Panc1 (cell line): Measurements from ENCODE around the gene CRIP1. TPM values are rescaled to one million over a fixed set of nuclear protein-coding genes. Genes with fewer than 3 reads are reported as not detected.

Source experiments
- ATAC-seq: fragments of 200-7000 bp; cut with Tn5 transposase; 2 replicates; pipeline ENCODE4 v1.9.1; 2020; ENCODE audit warnings: mild to moderate bottlenecking, moderate library complexity
- BruUV-seq: library from RNA; stranded (reverse); fragments of 400-500 nt; replicated peaks from 2 replicates; lab custom pipeline; 2021; lab: Mats Ljungman, UMichigan
- CTCF ChIA-PET: fragments of 300-600 bp; sonication (Branson Sonifier 250); formaldehyde crosslinking; loops from one replicate; lab custom pipeline; 2022; ENCODE audit warnings: antibody characterized with exemption; lab: Charles Lee
- POLR2A ChIA-PET: fragments of 300-600 bp; sonication (Branson Sonifier 250); formaldehyde crosslinking; loops from one replicate; lab custom pipeline; 2022; ENCODE audit warnings: antibody characterized with exemption; lab: Charles Lee
- DNase-seq: peaks from one replicate; pipeline ENCODE4 v3.0.0-alpha.2; 2010; ENCODE audit warnings: low read depth, low spot score
- H3K27ac ChIP-seq: 2 replicates; pipeline ENCODE4 v1.5.1; 2011; ENCODE audit warnings: mild to moderate bottlenecking, low read length, inconsistent platforms
- H3K27me3 ChIP-seq: fragments of 200-500 bp; sonication (Bioruptor generic); 2 replicates; pipeline ENCODE4 v1.6.0; 2014; ENCODE audit warnings: low read length, inconsistent platforms; ENCODE audit not compliant: control insufficient read depth, insufficient read depth
- H3K36me3 ChIP-seq: fragments of 200-500 bp; sonication (Bioruptor generic); 2 replicates; pipeline ENCODE4 v1.5.1; 2014; ENCODE audit warnings: inconsistent platforms, mild to moderate bottlenecking, low read length, moderate library complexity; ENCODE audit not compliant: control insufficient read depth, insufficient read depth
- H3K4me1 ChIP-seq: 2 replicates; pipeline ENCODE4 v1.5.1; 2011; ENCODE audit warnings: inconsistent platforms, mild to moderate bottlenecking, low read length, moderate library complexity; ENCODE audit not compliant: control insufficient read depth, insufficient read depth
- H3K4me3 ChIP-seq, 2 experiments: 2 replicates each; pipeline ENCODE4 v1.5.1; 2011 to 2012; ENCODE audit warnings: low read depth in 2 of 2, low read length in 2 of 2, mild to moderate bottlenecking in 2 of 2, inconsistent platforms in 1 of 2, moderate library complexity in 1 of 2
- H3K9me3 ChIP-seq: fragments of 200-500 bp; sonication (Bioruptor generic); 2 replicates; pipeline ENCODE4 v1.5.1; 2014; ENCODE audit warnings: low read depth, mild to moderate bottlenecking, inconsistent platforms, low read length, moderate library complexity; ENCODE audit not compliant: control insufficient read depth, insufficient read depth
- CTCF ChIP-seq: fragments of 450-650 bp; IDR thresholded peaks from 2 replicates; pipeline ENCODE4 v1.5.1; 2017; ENCODE audit warnings: mild to moderate bottlenecking
- POLR2AphosphoS5 ChIP-seq: IDR thresholded peaks from 2 replicates; pipeline ENCODE4 v1.6.1; 2012; ENCODE audit warnings: mild to moderate bottlenecking, low read depth, low read length, moderate library complexity
- REST ChIP-seq, 2 experiments: IDR thresholded peaks; 2 replicates each; pipeline ENCODE4 v1.6.1; 2011 to 2012; ENCODE audit warnings: low read depth in 2 of 2, control low read depth in 1 of 2, low read length in 1 of 2, mild to moderate bottlenecking in 1 of 2, moderate library complexity in 1 of 2; ENCODE audit not compliant: insufficient read depth in 1 of 2
- SIN3A ChIP-seq: IDR thresholded peaks from 2 replicates; pipeline ENCODE4 v1.6.1; 2012; ENCODE audit warnings: low read depth, mild to moderate bottlenecking, low read length, moderate library complexity, borderline replicate concordance; ENCODE audit not compliant: insufficient read depth
- TCF7L2 ChIP-seq: IDR thresholded peaks from 2 replicates; pipeline ENCODE4 v1.6.1; 2011; ENCODE audit warnings: mild to moderate bottlenecking, low read depth, low read length, inconsistent platforms
- in situ Hi-C: cut with HindIII; loops from 2 replicates; pipeline ENCODE4 v1.10.0; 2016; ENCODE audit warnings: low sequenced_read_pairs, low pct_unique_long_range_greater_than_20kb
- intact Hi-C: fragments of 100-400 bp; cut with micrococcal nuclease; formaldehyde crosslinking; loops from one replicate; pipeline ENCODE4 v1.10.0; 2022; ENCODE audit not compliant: unreplicated experiment
- total RNA-seq: library from RNA; stranded (reverse); gene quantifications from one replicate; pipeline ENCODE4 v1.2.1, GENCODE V29; 2021; ENCODE audit not compliant: unreplicated experiment

The CRIP1 gene
- total RNA-seq, 1 experiment from 2014 or later = 1,056 TPM

GRCh38 chr14:105531088-105531893 is 44.6 kb downstream of the CRIP1 start:
- POLR2A ChIA-PET = no interaction called here
- H3K4me3 ChIP-seq = no peak overlapping the region
- no peaks in the 10 kb centered on the region for H3K36me3 ChIP-seq
- CTCF ChIA-PET = no interaction called here
- no peak for DNase-seq
- TF ChIP-seq CTCF (no peak), TCF7L2 (no peak)
- H3K27me3 ChIP-seq = no peaks in the 10 kb centered on the region
- H3K27ac ChIP-seq = no peak overlapping the region
- no peak for ATAC-seq
- no peaks in the 10 kb centered on the region for H3K9me3 ChIP-seq
- BruUV-seq = no TSS peak
- in situ Hi-C loops (no loop called here), intact Hi-C loops (no loop called here)
- no peaks in the 10 kb centered on the region for H3K4me1 ChIP-seq

GRCh38 chr14:105531894-105532623 is 45.4 kb downstream of the CRIP1 start:
- Histone ChIP-seq H3K4me3 (no peak overlapping the region), H3K27me3 (no peaks in the 10 kb centered on the region), H3K27ac (no peak overlapping the region), H3K36me3 (no peaks in the 10 kb centered on the region), H3K9me3 (no peaks in the 10 kb centered on the region), H3K4me1 (no peaks in the 10 kb centered on the region)
- in situ Hi-C loops = no loop called here
- BruUV-seq = no TSS peak
- TF ChIP-seq CTCF (no peak), SIN3A (no peak), REST (IDR thresholded peaks at IDR 0.05; ENCODE audit: insufficient read depth in 1 of 2, low read depth in 2 of 2, low read length in 1 of 2) (no peak), POLR2AphosphoS5 (no peak), TCF7L2 (no peak)
- ChIA-PET POLR2A (interaction anchor here (0.7 kb wide), 1 partner anchor 79 kb away, joined by 3 read pairs; no protein-coding TSS in a partner anchor), CTCF (no interaction called here)
- ATAC-seq = no peak
- no peak for DNase-seq
- intact Hi-C loops = no loop called here
